ENCODE results near the gene REV1.

DNA sequence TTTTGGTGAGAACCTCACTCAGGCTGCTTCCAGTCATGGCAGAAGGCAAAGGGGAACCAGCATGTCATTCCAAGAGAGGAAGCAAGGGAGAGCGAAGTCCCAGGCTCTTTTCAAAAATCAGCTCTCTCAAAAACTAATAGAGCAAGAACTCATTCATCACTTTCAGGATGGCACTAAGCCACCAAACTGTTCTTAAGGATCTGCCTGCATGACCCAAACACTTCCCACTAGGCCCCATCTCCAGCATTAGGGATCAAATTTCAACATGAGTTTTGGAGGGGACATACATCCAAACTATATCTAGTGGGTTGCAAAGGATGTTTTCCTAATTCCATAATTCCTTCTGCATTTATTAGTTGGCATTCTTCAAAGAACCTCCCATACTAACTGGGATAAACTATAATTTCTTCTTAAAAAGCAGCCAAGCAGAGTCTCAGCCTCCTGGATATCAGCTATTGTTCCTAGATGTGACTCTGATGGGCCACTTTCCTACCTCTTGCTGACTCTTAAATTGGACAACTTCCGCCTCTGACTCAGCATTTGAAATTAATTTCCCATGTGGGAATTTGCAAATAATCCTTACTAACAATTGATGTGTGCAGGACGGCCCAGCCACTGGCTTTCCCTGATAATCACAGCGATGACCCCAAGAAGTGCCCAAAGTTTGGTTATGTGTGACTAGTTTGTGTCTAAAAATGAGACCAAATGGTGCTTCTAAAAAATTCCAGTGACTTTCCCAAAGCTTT lies 5.5 kb upstream of the REV1 start:
- no peak for TF ChIP-seq POLR2AphosphoS5 (IDR thresholded peaks at IDR 0.05; ENCODE audit: low read depth, low read length)
- TF ChIP-seq, protein P1, sequence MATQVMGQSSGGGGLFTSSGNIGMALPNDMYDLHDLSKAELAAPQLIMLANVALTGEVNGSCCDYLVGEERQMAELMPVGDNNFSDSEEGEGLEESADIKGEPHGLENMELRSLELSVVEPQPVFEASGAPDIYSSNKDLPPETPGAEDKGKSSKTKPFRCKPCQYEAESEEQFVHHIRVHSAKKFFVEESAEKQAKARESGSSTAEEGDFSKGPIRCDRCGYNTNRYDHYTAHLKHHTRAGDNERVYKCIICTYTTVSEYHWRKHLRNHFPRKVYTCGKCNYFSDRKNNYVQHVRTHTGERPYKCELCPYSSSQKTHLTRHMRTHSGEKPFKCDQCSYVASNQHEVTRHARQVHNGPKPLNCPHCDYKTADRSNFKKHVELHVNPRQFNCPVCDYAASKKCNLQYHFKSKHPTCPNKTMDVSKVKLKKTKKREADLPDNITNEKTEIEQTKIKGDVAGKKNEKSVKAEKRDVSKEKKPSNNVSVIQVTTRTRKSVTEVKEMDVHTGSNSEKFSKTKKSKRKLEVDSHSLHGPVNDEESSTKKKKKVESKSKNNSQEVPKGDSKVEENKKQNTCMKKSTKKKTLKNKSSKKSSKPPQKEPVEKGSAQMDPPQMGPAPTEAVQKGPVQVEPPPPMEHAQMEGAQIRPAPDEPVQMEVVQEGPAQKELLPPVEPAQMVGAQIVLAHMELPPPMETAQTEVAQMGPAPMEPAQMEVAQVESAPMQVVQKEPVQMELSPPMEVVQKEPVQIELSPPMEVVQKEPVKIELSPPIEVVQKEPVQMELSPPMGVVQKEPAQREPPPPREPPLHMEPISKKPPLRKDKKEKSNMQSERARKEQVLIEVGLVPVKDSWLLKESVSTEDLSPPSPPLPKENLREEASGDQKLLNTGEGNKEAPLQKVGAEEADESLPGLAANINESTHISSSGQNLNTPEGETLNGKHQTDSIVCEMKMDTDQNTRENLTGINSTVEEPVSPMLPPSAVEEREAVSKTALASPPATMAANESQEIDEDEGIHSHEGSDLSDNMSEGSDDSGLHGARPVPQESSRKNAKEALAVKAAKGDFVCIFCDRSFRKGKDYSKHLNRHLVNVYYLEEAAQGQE (IDR thresholded peaks at IDR 0.05; ENCODE audit: insufficient read depth in 1 of 2, low read depth in 2 of 2, low read length in 2 of 2): no peak
- no peak for TF ChIP-seq SIN3A (IDR thresholded peaks at IDR 0.05; ENCODE audit: borderline replicate concordance, insufficient read depth, low read length)
- no peak for TF ChIP-seq FOXP2 (optimal IDR thresholded peaks at IDR 0.05; ENCODE audit: borderline replicate concordance, extremely low read depth, extremely low read length, insufficient read depth)
